Stomach (tissue), 9 donors: ENCODE measurements around the gene GSX1. TPM values are rescaled to one million over a fixed set of nuclear protein-coding genes. Genes with fewer than 3 reads are reported as not detected.
"Not testable (repeated sequence)": the region's sequence is repeated elsewhere in the genome, so short reads cannot be mapped to it uniquely, and the experiment has no call there.

Experiments
- DNase-seq, 2 donors: peaks; one replicate each; pipeline versions ENCODE4 v3.0.0 to v3.0.0-alpha.2; 2013 to 2019
- H3K27ac ChIP-seq, 5 donors: fragments of 200-600 bp in 4 of 5; sonication (generic) in 4 of 5; one replicate each; pipeline ENCODE4 v1.5.1; 2013 to 2019; ENCODE audit warnings: mild to moderate bottlenecking in 1 of 5, moderate library complexity in 1 of 5
- H3K27me3 ChIP-seq, 3 donors: fragments of 200-600 bp; sonication (generic); one replicate each; pipeline ENCODE4 v1.5.1; 2017 to 2019; ENCODE audit warnings: mixed run types in 1 of 3
- H3K36me3 ChIP-seq, 4 donors: fragments of 200-600 bp; sonication (generic); 1 replicate in 3 of 4; 2 replicates in 1 of 4; pipeline ENCODE4 v1.5.1; 2016 to 2019
- H3K4me1 ChIP-seq, 4 donors: fragments of 200-600 bp; sonication (generic); one replicate each; pipeline ENCODE4 v1.5.1; 2016 to 2019
- H3K4me3 ChIP-seq, 4 donors: fragments of 200-600 bp; sonication (generic) in 3 of 4; one replicate each; pipeline ENCODE4 v1.5.1; 2016 to 2019; ENCODE audit warnings: mild to moderate bottlenecking in 1 of 4
- H3K9me3 ChIP-seq, 4 donors: fragments of 200-600 bp; sonication (generic); one replicate each; pipeline ENCODE4 v1.5.1; 2016 to 2019
- EP300 ChIP-seq: sonication (generic); formaldehyde crosslinking; IDR thresholded peaks from one replicate; pipeline ENCODE4 v1.6.1; 2017; ENCODE audit warnings: antibody characterized with exemption
- POLR2A ChIP-seq, 4 donors: fragments of 450-650 bp; IDR thresholded peaks; one replicate each; pipeline ENCODE4 v1.6.1; 2016; ENCODE audit warnings: antibody characterized with exemption in 4 of 4, control low read depth in 2 of 4, mild to moderate bottlenecking in 1 of 4, moderate library complexity in 1 of 4
- POLR2AphosphoS5 ChIP-seq, 3 donors: sonication (generic); formaldehyde crosslinking; IDR thresholded peaks; one replicate each; pipeline ENCODE4 v1.6.1; 2016; ENCODE audit warnings: antibody characterized with exemption in 3 of 3
- WGBS, 5 donors: extraction: QIAGEN DNeasy Blood & Tissue Kit in 3 of 5; methylation state at CpG; one replicate each; pipeline versions ENCODE4 v1.1.5 to v1.1.7; 2013 to 2018; 5-methylcytosine and 5-hydroxymethylcytosine counted together
- intact Hi-C: fragments of 100-400 bp; cut with DNase I; formaldehyde crosslinking; loops from one replicate; pipeline ENCODE4 v1.15.1; 2023; ENCODE audit warnings: low total_unique reads
- polyA plus RNA-seq, 3 donors: library from polyadenylated mRNA; stranded (reverse); fragments of 200-250 nt; gene quantifications; one replicate each; pipeline ENCODE4 v1.2.3, GENCODE V29; 2013
- total RNA-seq, 5 donors: library from RNA; depleted of rRNA; stranded (reverse); fragments of >200 nt; gene quantifications; one replicate each; pipeline versions ENCODE4 v1.1.0 to v1.2.3, GENCODE V29; 2014 to 2016
- TF ChIP-seq, protein P1 (sequence below), 7 experiments: fragments of 450-650 bp in 4 of 7; fragments of 200-600 bp in 3 of 7; sonication (generic) in 3 of 7; IDR thresholded peaks; one replicate each; pipeline ENCODE4 v1.5.1; 2016 to 2019; ENCODE audit warnings: antibody characterized with exemption in 7 of 7, control low read depth in 2 of 7, mild to moderate bottlenecking in 1 of 7
- donor health status: healthy with polysubstance abuse.
- donor health status: Bipolar disorder and iron deficiency.
- donor health status: healthy.

GSX1 gene
- total and polyA plus RNA-seq, 8 donors: not detected

GRCh38 chr13:27808851-27809550 lies 16.7 kb downstream of the GSX1 start:
- Histone ChIP-seq H3K27ac (no peak overlapping the region), H3K9me3 (no peaks in the 10 kb centered on the region), H3K27me3 (peaks cover 7 to 89% (median 38%) of the 10 kb centered on the region in 3 donors), H3K36me3 (no peaks in the 10 kb centered on the region), H3K4me1 (no peaks in the 10 kb centered on the region), H3K4me3 (no peak overlapping the region)
- DNase-seq: no peak
- TF ChIP-seq POLR2A (IDR thresholded peaks at IDR 0.05): no peak
- no peak for TF ChIP-seq EP300
- no peak for TF ChIP-seq POLR2AphosphoS5 (IDR thresholded peaks at IDR 0.05)
- TF ChIP-seq, protein P1, sequence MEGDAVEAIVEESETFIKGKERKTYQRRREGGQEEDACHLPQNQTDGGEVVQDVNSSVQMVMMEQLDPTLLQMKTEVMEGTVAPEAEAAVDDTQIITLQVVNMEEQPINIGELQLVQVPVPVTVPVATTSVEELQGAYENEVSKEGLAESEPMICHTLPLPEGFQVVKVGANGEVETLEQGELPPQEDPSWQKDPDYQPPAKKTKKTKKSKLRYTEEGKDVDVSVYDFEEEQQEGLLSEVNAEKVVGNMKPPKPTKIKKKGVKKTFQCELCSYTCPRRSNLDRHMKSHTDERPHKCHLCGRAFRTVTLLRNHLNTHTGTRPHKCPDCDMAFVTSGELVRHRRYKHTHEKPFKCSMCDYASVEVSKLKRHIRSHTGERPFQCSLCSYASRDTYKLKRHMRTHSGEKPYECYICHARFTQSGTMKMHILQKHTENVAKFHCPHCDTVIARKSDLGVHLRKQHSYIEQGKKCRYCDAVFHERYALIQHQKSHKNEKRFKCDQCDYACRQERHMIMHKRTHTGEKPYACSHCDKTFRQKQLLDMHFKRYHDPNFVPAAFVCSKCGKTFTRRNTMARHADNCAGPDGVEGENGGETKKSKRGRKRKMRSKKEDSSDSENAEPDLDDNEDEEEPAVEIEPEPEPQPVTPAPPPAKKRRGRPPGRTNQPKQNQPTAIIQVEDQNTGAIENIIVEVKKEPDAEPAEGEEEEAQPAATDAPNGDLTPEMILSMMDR (IDR thresholded peaks at IDR 0.05): no peak
- intact Hi-C loops: no loop called here
- WGBS, 5 donors: 54 to 75% (median 67%) methylated on average over 5 of the region's 5 CpGs

GRCh38 chr13:27810009-27810408 lies 17.7 kb downstream of the GSX1 start:
- intact Hi-C loops: no loop called here
- DNase-seq: no peak
- 60 to 66% (median 62%) methylated on average over 6 to 7 of the region's 7 CpGs for WGBS, 5 donors

GRCh38 chr13:27810461-27810860 lies 18.2 kb downstream of the GSX1 start:
- intact Hi-C loops: no loop called here
- Histone ChIP-seq H3K36me3 (no peaks in the 10 kb centered on the region), H3K4me1 (no peaks in the 10 kb centered on the region), H3K9me3 (no peaks in the 10 kb centered on the region), H3K4me3 (no peak overlapping the region), H3K27me3 (peaks cover 7 to 89% (median 28%) of the 10 kb centered on the region in 3 donors), H3K27ac (no peak overlapping the region)
- TF ChIP-seq POLR2AphosphoS5 (IDR thresholded peaks at IDR 0.05) (no peak), EP300 (no peak), POLR2A (IDR thresholded peaks at IDR 0.05) (no peak)
- TF ChIP-seq, protein P1 (IDR thresholded peaks at IDR 0.05): no peak
- 57 to 68% (median 62%) methylated on average over 2 of the region's 2 CpGs for WGBS, 5 donors
- no peak for DNase-seq

More at GRCh38 chr13:27810009-27810408, 17.7 kb downstream of the GSX1 start:
- Histone ChIP-seq H3K9me3 (no peaks in the 10 kb centered on the region), H3K36me3 (no peaks in the 10 kb centered on the region), H3K27ac (no peak overlapping the region), H3K27me3 (peaks cover 7 to 89% (median 32%) of the 10 kb centered on the region in 3 donors), H3K4me1 (no peaks in the 10 kb centered on the region), H3K4me3 (no peak overlapping the region)
- TF ChIP-seq POLR2AphosphoS5 (IDR thresholded peaks at IDR 0.05) (no peak), EP300 (no peak), POLR2A (IDR thresholded peaks at IDR 0.05) (no peak)
- TF ChIP-seq, protein P1 (IDR thresholded peaks at IDR 0.05): no peak

DNA sequence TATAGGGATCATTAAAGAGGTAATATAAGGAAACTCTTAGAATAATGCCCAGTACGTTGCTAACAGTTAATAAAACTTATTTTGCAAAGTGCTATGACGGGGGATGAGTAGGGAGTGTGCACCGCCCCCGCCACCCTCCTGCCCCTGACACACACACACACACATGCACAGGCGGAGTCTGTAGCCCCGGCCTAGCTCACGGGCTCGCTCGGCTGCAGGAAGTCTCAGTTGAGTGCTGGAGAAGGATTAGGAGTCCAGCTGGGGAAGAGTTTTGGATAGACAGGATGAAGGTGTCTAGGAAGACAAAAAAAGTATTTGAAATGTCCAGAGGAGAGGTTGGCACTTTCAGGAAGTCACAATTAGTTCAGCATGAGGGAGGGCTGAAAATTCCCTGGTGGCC lies 21.5 kb downstream of the GSX1 start:
- WGBS, 5 donors: 75 to 82% (median 79%) methylated on average over 9 of the region's 9 CpGs
- intact Hi-C loops: no loop called here
- DNase-seq: no peak
- Histone ChIP-seq H3K9me3 (no peaks in the 10 kb centered on the region), H3K36me3 (no peaks in the 10 kb centered on the region), H3K27ac (no peak overlapping the region), H3K4me3 (no peak overlapping the region), H3K27me3 (peaks cover 0 to 87% (median 19%) of the 10 kb centered on the region in 3 donors), H3K4me1 (no peaks in the 10 kb centered on the region)
- TF ChIP-seq, protein P1 (IDR thresholded peaks at IDR 0.05): no peak
- TF ChIP-seq EP300: no peak
- TF ChIP-seq POLR2A (IDR thresholded peaks at IDR 0.05): no peak

DNA sequence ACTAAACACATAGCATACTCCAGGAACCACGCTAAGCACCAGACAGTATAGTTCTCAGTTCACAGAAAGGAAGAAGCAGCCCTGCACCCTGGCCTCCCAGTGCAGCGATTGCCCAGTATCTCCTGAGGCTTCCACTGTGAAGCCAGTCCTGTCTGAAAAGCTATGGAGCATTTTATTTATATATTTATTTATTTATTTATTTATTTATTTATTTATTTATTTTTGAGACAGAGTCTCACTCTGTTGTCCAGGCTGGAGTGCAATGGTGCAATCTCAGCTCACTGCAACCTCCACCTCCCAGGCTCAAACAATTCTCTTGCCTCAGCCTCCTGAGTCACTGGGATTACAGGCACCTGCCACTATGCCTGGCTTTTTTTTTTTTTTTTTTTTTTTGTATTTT lies 25.5 kb downstream of the GSX1 start:
- intact Hi-C loops, H3K9me3 ChIP-seq, H3K36me3 ChIP-seq, H3K4me1 ChIP-seq, H3K27ac ChIP-seq, H3K4me3 ChIP-seq, DNase-seq: not testable (repeated sequence)
- 74 to 87% (median 80%) methylated on average over 2 of the region's 2 CpGs for WGBS, 5 donors
- peaks cover 9 to 98% (median 55%) of the 10 kb centered on the region in 3 donors for H3K27me3 ChIP-seq
